ENCODE results near the gene HELZ2.

DNA sequence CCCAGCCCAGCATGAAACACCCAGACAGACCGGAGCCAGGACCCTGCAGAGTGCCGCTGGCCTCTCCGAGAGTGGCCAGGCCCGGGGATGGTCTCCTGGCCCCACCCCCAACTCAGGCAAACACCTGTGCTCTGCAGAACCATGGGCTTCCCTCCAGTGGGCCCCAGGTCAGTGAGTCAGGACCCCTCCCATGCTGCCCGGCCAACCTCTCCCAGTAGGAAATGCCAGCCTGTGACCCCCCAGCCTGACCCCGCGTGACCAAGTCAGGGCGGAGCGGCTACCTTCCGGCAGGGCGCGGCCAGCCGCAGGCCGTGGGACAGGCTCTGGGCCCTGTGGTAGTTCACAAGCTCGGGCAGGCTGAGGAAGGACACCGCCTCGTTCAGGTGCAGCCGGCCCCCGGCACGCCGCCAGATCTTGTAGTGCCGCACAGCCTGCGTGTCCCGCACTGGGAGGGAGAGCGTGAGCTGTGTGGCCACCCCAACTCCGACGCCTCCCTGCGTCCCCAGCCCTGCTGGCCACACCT, 40.1 kb downstream of the HELZ2 start:
- TF ChIP-seq TAF1 (IDR thresholded peaks at IDR 0.05; ENCODE audit: borderline replicate concordance, low read depth, low read length) (no peak), RCOR1 (IDR thresholded peaks at IDR 0.05; ENCODE audit: low read length) (no peak), RXRA (IDR thresholded peaks at IDR 0.05; ENCODE audit: borderline replicate concordance, low read depth) (no peak), EP300 (IDR thresholded peaks at IDR 0.05; ENCODE audit: borderline replicate concordance in 1 of 2, low read depth in 1 of 2, low read length in 1 of 2) (no peak), NFIC (IDR thresholded peaks at IDR 0.05; ENCODE audit: borderline replicate concordance) (no peak)
- TF ChIP-seq, protein P1, sequence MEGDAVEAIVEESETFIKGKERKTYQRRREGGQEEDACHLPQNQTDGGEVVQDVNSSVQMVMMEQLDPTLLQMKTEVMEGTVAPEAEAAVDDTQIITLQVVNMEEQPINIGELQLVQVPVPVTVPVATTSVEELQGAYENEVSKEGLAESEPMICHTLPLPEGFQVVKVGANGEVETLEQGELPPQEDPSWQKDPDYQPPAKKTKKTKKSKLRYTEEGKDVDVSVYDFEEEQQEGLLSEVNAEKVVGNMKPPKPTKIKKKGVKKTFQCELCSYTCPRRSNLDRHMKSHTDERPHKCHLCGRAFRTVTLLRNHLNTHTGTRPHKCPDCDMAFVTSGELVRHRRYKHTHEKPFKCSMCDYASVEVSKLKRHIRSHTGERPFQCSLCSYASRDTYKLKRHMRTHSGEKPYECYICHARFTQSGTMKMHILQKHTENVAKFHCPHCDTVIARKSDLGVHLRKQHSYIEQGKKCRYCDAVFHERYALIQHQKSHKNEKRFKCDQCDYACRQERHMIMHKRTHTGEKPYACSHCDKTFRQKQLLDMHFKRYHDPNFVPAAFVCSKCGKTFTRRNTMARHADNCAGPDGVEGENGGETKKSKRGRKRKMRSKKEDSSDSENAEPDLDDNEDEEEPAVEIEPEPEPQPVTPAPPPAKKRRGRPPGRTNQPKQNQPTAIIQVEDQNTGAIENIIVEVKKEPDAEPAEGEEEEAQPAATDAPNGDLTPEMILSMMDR (IDR thresholded peaks at IDR 0.05): no peak
- TF ChIP-seq, protein P2, sequence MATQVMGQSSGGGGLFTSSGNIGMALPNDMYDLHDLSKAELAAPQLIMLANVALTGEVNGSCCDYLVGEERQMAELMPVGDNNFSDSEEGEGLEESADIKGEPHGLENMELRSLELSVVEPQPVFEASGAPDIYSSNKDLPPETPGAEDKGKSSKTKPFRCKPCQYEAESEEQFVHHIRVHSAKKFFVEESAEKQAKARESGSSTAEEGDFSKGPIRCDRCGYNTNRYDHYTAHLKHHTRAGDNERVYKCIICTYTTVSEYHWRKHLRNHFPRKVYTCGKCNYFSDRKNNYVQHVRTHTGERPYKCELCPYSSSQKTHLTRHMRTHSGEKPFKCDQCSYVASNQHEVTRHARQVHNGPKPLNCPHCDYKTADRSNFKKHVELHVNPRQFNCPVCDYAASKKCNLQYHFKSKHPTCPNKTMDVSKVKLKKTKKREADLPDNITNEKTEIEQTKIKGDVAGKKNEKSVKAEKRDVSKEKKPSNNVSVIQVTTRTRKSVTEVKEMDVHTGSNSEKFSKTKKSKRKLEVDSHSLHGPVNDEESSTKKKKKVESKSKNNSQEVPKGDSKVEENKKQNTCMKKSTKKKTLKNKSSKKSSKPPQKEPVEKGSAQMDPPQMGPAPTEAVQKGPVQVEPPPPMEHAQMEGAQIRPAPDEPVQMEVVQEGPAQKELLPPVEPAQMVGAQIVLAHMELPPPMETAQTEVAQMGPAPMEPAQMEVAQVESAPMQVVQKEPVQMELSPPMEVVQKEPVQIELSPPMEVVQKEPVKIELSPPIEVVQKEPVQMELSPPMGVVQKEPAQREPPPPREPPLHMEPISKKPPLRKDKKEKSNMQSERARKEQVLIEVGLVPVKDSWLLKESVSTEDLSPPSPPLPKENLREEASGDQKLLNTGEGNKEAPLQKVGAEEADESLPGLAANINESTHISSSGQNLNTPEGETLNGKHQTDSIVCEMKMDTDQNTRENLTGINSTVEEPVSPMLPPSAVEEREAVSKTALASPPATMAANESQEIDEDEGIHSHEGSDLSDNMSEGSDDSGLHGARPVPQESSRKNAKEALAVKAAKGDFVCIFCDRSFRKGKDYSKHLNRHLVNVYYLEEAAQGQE (IDR thresholded peaks at IDR 0.05; ENCODE audit: low read depth, low read length): no peak

Measured in SK-N-SH (cell line).